ENCODE results near the gene SLC25A45.

The SLC25A45 gene

DNA sequence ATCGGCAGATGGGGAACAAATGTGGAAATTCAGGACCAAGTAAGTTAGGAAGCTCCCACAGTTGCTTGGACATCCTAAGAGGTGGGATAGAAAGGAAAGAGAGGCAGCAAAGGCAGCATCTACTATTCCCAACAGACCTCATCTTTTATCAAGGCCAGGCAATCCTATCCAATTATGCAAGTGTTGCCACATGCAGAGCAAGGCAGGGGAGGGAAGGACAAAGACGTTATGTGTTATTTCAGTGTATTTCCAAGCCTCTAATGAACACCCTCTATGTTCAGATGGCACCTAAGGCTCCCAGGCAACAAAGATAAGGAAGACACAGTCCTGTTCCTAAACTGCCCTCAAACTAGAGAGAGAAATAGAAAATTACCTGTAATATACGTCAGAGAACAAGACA lies 18.7 kb downstream of the SLC25A45 start:
- no peaks in the 10 kb centered on the region for H4K20me1 ChIP-seq (ENCODE audit: control insufficient read depth, insufficient read depth, low read depth, low read length)
- no peak overlapping the region for H3K4me3 ChIP-seq (ENCODE audit: low read length)
- no peaks in the 10 kb centered on the region for H3K9me3 ChIP-seq (ENCODE audit: control insufficient read depth, insufficient read depth, low read length)

DNA sequence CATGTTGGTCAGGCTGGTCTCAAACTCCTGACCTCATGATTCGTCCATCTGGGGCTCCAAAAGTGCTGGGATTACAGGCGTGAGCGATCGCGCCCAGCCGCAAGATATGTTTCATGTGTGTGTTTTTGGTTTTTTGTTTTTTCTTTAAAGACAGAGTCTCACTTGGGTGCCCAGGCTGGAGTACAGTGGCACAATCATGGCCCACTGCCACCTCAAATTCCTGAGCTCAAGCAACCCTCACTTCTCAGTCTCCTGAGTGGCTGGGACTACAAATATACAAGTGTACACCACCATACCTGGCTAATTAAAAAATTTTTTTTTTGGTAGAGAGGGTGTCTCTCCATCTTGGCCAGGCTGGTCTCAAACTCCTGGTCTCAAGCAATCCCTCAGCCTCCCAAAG lies 19.5 kb downstream of the SLC25A45 start:
- H3K79me2 ChIP-seq (ENCODE audit: control insufficient read depth, low read length), result no peaks in the 10 kb centered on the region
- TF ChIP-seq, protein P1, sequence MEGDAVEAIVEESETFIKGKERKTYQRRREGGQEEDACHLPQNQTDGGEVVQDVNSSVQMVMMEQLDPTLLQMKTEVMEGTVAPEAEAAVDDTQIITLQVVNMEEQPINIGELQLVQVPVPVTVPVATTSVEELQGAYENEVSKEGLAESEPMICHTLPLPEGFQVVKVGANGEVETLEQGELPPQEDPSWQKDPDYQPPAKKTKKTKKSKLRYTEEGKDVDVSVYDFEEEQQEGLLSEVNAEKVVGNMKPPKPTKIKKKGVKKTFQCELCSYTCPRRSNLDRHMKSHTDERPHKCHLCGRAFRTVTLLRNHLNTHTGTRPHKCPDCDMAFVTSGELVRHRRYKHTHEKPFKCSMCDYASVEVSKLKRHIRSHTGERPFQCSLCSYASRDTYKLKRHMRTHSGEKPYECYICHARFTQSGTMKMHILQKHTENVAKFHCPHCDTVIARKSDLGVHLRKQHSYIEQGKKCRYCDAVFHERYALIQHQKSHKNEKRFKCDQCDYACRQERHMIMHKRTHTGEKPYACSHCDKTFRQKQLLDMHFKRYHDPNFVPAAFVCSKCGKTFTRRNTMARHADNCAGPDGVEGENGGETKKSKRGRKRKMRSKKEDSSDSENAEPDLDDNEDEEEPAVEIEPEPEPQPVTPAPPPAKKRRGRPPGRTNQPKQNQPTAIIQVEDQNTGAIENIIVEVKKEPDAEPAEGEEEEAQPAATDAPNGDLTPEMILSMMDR (IDR thresholded peaks at IDR 0.05; ENCODE audit: low read depth, low read length, poor library complexity, severe bottlenecking), result no peak
- no peak for TF ChIP-seq EZH2phosphoT487 (IDR thresholded peaks at IDR 0.05; ENCODE audit: borderline replicate concordance, low read length)
- no peaks in the 10 kb centered on the region for H4K20me1 ChIP-seq (ENCODE audit: control insufficient read depth, insufficient read depth, low read depth, low read length)
- H3K36me3 ChIP-seq (ENCODE audit: control insufficient read depth, low read length), result no peaks in the 10 kb centered on the region
- no peak overlapping the region for H3K4me2 ChIP-seq (ENCODE audit: low read length)
- H3K9me3 ChIP-seq (ENCODE audit: control insufficient read depth, insufficient read depth, low read length), result no peaks in the 10 kb centered on the region
- no peaks in the 10 kb centered on the region for H3F3A ChIP-seq (ENCODE audit: control insufficient read depth, insufficient read depth)
- no peak overlapping the region for H3K4me3 ChIP-seq (ENCODE audit: low read length)
- no peaks in the 10 kb centered on the region for H3K9me2 ChIP-seq (replicated peaks; ENCODE audit: control insufficient read depth, low read length)
- peaks cover 10% of the 10 kb centered on the region for H3K4me1 ChIP-seq (ENCODE audit: control insufficient read depth, low read length)
- no peak overlapping the region for H3K27ac ChIP-seq (ENCODE audit: low read depth, low read length)
- no peaks in the 10 kb centered on the region for H3K27me3 ChIP-seq (ENCODE audit: control insufficient read depth, low read length)

More for the DNA sequence above, 18.7 kb downstream of the SLC25A45 start:
- no peak overlapping the region for H3K27ac ChIP-seq (ENCODE audit: low read depth, low read length)
- H3K79me2 ChIP-seq (ENCODE audit: control insufficient read depth, low read length), result no peaks in the 10 kb centered on the region
- H3K27me3 ChIP-seq (ENCODE audit: control insufficient read depth, low read length), result no peaks in the 10 kb centered on the region
- H3K4me2 ChIP-seq (ENCODE audit: low read length), result no peak overlapping the region
- no peaks in the 10 kb centered on the region for H3F3A ChIP-seq (ENCODE audit: control insufficient read depth, insufficient read depth)
- peaks cover 10% of the 10 kb centered on the region for H3K4me1 ChIP-seq (ENCODE audit: control insufficient read depth, low read length)
- no peaks in the 10 kb centered on the region for H3K36me3 ChIP-seq (ENCODE audit: control insufficient read depth, low read length)
- TF ChIP-seq EZH2phosphoT487 (IDR thresholded peaks at IDR 0.05; ENCODE audit: borderline replicate concordance, low read length), result no peak
- TF ChIP-seq, protein P1 (IDR thresholded peaks at IDR 0.05; ENCODE audit: low read depth, low read length, poor library complexity, severe bottlenecking), result no peak
- no peaks in the 10 kb centered on the region for H3K9me2 ChIP-seq (replicated peaks; ENCODE audit: control insufficient read depth, low read length)

DNA sequence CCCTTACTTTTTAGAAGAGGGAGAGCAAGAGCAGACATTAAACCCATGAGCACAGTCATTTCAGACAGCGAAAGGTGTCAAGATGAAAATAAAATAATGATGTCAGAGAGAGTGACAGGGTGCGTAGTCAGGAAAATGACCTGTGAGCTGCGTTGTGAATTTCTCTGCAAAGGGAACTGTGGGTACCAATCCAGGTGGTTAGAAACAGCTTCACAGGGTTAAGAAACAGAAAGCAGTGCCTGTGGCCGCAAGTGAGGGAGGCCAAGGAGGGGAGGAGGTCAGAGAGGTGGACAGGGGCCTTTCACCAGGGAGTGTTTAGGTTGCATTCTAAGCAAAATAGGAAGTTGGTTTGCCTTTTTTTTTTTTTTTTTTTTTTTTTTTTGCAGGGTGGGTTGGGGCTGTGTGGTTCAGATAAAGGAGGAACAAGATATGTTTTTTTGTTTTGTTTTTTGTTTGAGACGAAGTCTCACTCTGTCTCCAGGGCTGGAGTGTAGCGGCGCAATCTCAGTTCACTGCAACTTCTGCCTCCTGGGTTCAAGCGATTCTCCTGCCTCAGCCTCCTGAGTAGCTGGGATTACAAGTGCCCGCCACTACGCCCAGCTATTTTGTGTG lies 20.0 kb downstream of the SLC25A45 start:
- H3K9me2 ChIP-seq (replicated peaks; ENCODE audit: control insufficient read depth, low read length), result no peaks in the 10 kb centered on the region
- no peaks in the 10 kb centered on the region for H3F3A ChIP-seq (ENCODE audit: control insufficient read depth, insufficient read depth)
- H3K36me3 ChIP-seq (ENCODE audit: control insufficient read depth, low read length), result no peaks in the 10 kb centered on the region
- peaks cover 10% of the 10 kb centered on the region for H3K4me1 ChIP-seq (ENCODE audit: control insufficient read depth, low read length)
- H4K20me1 ChIP-seq (ENCODE audit: control insufficient read depth, insufficient read depth, low read depth, low read length), result no peaks in the 10 kb centered on the region
- H3K27me3 ChIP-seq (ENCODE audit: control insufficient read depth, low read length), result no peaks in the 10 kb centered on the region
- no peak overlapping the region for H3K4me2 ChIP-seq (ENCODE audit: low read length)
- TF ChIP-seq EZH2phosphoT487 (IDR thresholded peaks at IDR 0.05; ENCODE audit: borderline replicate concordance, low read length), result no peak
- TF ChIP-seq, protein P1 (IDR thresholded peaks at IDR 0.05; ENCODE audit: low read depth, low read length, poor library complexity, severe bottlenecking), result no peak
- H3K79me2 ChIP-seq (ENCODE audit: control insufficient read depth, low read length), result no peaks in the 10 kb centered on the region
- no peak overlapping the region for H3K27ac ChIP-seq (ENCODE audit: low read depth, low read length)
- no peaks in the 10 kb centered on the region for H3K9me3 ChIP-seq (ENCODE audit: control insufficient read depth, insufficient read depth, low read length)
- no peak overlapping the region for H3K4me3 ChIP-seq (ENCODE audit: low read length)
